GM18861 (cell line): ENCODE data around the gene CCDC89.
"Not testable (repeated sequence)": the region's sequence is repeated elsewhere in the genome, so short reads cannot be mapped to it uniquely, and the experiment has no call there.

Experiments used
- ATAC-seq: cut with Tn5 transposase; IDR thresholded peaks from one replicate; pipeline ENCODE4 v1.9.1; 2021; ENCODE audit not compliant: unreplicated experiment

Gene CCDC89

GRCh38 chr11:85694385-85694980 lies 8.5 kb upstream of the CCDC89 start:
- peak; percentile 55 for ATAC-seq

- ATAC-seq: no peak
These were observed 723 bp downstream of the CCDC89 start for GRCh38 chr11:85685125-85685819.

GRCh38 chr11:85682330-85683305 lies 3.4 kb downstream of the CCDC89 start:
- peak; percentile 70 for ATAC-seq

GRCh38 chr11:85680897-85681296 lies 5.1 kb downstream of the CCDC89 start:
- no peak for ATAC-seq

- no peak for ATAC-seq
These were observed 6.4 kb downstream of the CCDC89 start for GRCh38 chr11:85679576-85679975.

GRCh38 chr11:85673393-85673792 lies 12.6 kb downstream of the CCDC89 start:
- no peak for ATAC-seq

GRCh38 chr11:85672105-85672902 lies 13.7 kb downstream of the CCDC89 start:
- ATAC-seq: no peak

GRCh38 chr11:85670949-85671663 lies 14.9 kb downstream of the CCDC89 start:
- not testable (repeated sequence) for ATAC-seq

GRCh38 chr11:85668157-85668556 lies 17.8 kb downstream of the CCDC89 start:
- ATAC-seq: no peak

GRCh38 chr11:85666687-85667086 lies 19.3 kb downstream of the CCDC89 start:
- ATAC-seq: no peak

- no peak for ATAC-seq
These were observed 20.3 kb downstream of the CCDC89 start for GRCh38 chr11:85665733-85666132.

- peak; percentile 90 for ATAC-seq
These were observed 21.1 kb downstream of the CCDC89 start, which contains the start of gene CREBZF for GRCh38 chr11:85664615-85665481. CREBZF (minus strand) TSS chr11:85665129; CDS start chr11:85664875, 254 bp downstream.

- ATAC-seq: peak; percentile 54
These were observed 22.0 kb downstream of the CCDC89 start for GRCh38 chr11:85663753-85664614.

- ATAC-seq: no peak
These were observed 22.8 kb downstream of the CCDC89 start for GRCh38 chr11:85663080-85663752.

GRCh38 chr11:85661972-85662664 lies 23.9 kb downstream of the CCDC89 start:
- no peak for ATAC-seq

GRCh38 chr11:85658180-85658579 lies 27.8 kb downstream of the CCDC89 start:
- no peak for ATAC-seq

- ATAC-seq: no peak
These were observed 29.2 kb downstream of the CCDC89 start for GRCh38 chr11:85656777-85657176.
